PC-9 (cell line): Measurements from ENCODE around the gene ALDH6A1.

Source experiments
- EZH2 ChIP-seq: fragments of 200-600 bp; sonication (generic); IDR thresholded peaks from 2 replicates; pipeline ENCODE4 v1.8.0; 2017; ENCODE audit warnings: antibody characterized with exemption, low read depth
- TF ChIP-seq, protein P1 (sequence below): fragments of 200-600 bp; sonication (generic); conservative IDR thresholded peaks from 2 replicates; pipeline ENCODE4 v1.6.1; 2017; ENCODE audit warnings: mixed run types, antibody characterized with exemption, mild to moderate bottlenecking, moderate library complexity

DNA sequence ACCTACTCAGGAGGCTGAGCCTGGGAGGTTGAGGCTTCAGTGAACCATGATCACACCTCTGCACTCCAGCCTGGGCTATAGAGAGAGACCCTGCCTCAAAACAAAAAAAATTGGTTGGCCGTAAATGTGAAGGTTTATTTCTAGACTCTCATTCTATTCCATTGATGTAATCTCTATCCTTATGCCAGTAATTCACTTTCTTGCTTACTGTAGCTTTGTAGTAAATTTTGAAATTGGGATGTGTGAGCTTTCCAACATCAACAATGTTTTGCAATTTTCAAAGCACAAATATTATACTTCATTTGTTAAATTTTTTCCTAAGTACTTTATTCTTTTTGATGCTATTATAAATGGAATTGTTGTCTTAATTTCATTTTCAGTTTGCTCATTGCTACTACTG lies 25.1 kb upstream of the ALDH6A1 start:
- TF ChIP-seq, protein P1, sequence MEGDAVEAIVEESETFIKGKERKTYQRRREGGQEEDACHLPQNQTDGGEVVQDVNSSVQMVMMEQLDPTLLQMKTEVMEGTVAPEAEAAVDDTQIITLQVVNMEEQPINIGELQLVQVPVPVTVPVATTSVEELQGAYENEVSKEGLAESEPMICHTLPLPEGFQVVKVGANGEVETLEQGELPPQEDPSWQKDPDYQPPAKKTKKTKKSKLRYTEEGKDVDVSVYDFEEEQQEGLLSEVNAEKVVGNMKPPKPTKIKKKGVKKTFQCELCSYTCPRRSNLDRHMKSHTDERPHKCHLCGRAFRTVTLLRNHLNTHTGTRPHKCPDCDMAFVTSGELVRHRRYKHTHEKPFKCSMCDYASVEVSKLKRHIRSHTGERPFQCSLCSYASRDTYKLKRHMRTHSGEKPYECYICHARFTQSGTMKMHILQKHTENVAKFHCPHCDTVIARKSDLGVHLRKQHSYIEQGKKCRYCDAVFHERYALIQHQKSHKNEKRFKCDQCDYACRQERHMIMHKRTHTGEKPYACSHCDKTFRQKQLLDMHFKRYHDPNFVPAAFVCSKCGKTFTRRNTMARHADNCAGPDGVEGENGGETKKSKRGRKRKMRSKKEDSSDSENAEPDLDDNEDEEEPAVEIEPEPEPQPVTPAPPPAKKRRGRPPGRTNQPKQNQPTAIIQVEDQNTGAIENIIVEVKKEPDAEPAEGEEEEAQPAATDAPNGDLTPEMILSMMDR, result no peak
- TF ChIP-seq EZH2, result no peak
